GM18870 (cell line): Measurements from ENCODE around the gene ATP10B.

Source experiments
- ATAC-seq: cut with Tn5 transposase; IDR thresholded peaks from one replicate; pipeline ENCODE4 v1.9.1; 2021; ENCODE audit warnings: moderate library complexity; ENCODE audit not compliant: unreplicated experiment

ATP10B gene

GRCh38 chr5:160565376-160565775, 286.6 kb downstream of the ATP10B start:
- ATAC-seq = no peak

GRCh38 chr5:160556846-160557245, 295.2 kb downstream of the ATP10B start:
- ATAC-seq = no peak

- ATAC-seq = no peak
Observed at GRCh38 chr5:160555971-160556631, 295.9 kb downstream of the ATP10B start.

- no peak for ATAC-seq
Observed at GRCh38 chr5:160555581-160555970, 296.4 kb downstream of the ATP10B start.

- ATAC-seq = no peak
Observed at GRCh38 chr5:160550075-160550474, 301.9 kb downstream of the ATP10B start.

GRCh38 chr5:160548949-160549645, 302.9 kb downstream of the ATP10B start:
- ATAC-seq = no peak

GRCh38 chr5:160547872-160548271, 304.1 kb downstream of the ATP10B start:
- no peak for ATAC-seq

DNA sequence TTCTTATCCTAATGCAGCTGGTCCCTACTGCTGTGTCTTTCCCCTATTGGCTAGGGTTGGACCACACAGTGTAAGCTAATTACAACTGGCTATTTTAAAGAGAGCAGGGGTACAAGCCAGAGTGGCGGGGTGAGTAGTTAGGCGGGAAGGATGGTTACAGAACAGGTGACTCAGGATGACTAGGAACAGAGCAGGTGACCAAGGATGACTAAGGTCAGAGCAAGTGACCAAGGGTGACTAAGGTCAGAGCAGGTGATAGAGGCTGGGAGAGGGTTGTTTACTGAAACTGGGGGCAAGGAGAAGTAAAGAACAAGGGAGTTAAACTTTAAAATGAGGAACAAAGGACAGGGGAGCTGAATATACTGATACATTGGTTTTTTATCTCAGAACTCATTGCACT, 304.9 kb downstream of the ATP10B start:
- ATAC-seq = no peak

GRCh38 chr5:160545832-160546231, 306.2 kb downstream of the ATP10B start:
- peak; percentile 66 for ATAC-seq

GRCh38 chr5:160543395-160543794, 308.6 kb downstream of the ATP10B start:
- ATAC-seq = no peak

DNA sequence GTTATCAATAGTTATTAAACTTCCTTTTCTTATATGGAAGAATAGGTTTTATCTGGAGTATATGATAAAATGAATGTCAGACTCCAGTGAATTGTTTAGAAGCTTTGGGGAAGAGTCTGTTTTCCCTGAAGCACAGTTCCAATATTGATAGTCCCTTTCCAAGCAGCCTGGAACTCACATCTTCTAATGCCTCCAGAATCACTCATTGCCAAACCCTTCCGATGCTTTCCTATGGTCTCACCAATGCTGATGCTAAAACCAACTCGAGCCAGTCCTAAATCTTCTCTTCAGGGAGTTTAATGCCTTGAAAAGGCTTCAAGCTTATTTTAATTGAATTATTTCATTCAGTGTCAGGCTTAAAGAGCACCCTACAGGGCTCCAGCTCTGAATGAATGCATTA, 309.2 kb downstream of the ATP10B start:
- ATAC-seq = no peak

DNA sequence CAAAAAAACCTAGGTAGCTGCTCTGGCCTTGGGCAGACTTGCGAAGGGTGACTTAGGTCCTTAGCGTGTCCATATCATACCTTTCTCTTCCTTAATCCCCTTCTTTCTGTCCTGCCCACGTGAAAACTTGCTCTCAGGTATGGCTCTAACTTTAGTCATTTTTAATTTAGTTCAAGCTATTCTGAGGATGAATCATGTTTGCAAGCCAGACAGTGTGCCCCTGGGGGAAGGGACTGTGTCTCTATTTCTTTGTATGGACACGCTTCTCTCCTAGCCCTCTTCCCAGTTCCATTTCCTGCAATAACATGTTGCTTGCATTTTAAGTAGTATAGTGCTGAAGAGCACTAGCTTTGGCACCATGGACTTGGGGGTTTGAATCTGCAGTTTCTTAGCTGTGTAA, 309.7 kb downstream of the ATP10B start:
- no peak for ATAC-seq

DNA sequence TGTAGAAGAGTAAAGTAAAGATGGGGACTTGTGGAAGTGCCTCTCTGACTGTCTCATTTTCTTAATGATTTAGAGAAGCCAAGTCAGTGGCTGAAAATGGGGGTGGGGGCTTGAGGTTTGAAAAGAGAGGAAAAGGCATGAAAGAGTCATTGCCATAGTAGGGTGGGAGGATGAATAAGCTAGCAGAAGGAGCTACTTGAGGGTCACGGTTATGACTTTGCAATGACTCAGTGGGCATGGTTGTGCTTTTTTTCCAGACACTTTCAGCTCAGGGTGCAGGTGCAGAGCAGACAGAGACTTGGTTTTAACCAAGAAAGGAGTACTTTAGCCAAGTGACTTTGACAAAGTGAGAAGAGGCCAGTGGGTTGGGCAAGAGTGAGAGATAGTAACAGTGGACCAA, 312.6 kb downstream of the ATP10B start:
- peak; percentile 74 for ATAC-seq

GRCh38 chr5:160537940-160538339, 314.1 kb downstream of the ATP10B start:
- peak; percentile 40 for ATAC-seq

- no peak for ATAC-seq
Observed at GRCh38 chr5:160537116-160537515, 314.9 kb downstream of the ATP10B start.

- no peak for ATAC-seq
Observed at GRCh38 chr5:160534914-160535313, 317.1 kb downstream of the ATP10B start.

GRCh38 chr5:160534125-160534524, 317.9 kb downstream of the ATP10B start:
- no peak for ATAC-seq

GRCh38 chr5:160525471-160526261, 326.3 kb downstream of the ATP10B start:
- no peak for ATAC-seq

- no peak for ATAC-seq
Observed at GRCh38 chr5:160524827-160525226, 327.2 kb downstream of the ATP10B start.

DNA sequence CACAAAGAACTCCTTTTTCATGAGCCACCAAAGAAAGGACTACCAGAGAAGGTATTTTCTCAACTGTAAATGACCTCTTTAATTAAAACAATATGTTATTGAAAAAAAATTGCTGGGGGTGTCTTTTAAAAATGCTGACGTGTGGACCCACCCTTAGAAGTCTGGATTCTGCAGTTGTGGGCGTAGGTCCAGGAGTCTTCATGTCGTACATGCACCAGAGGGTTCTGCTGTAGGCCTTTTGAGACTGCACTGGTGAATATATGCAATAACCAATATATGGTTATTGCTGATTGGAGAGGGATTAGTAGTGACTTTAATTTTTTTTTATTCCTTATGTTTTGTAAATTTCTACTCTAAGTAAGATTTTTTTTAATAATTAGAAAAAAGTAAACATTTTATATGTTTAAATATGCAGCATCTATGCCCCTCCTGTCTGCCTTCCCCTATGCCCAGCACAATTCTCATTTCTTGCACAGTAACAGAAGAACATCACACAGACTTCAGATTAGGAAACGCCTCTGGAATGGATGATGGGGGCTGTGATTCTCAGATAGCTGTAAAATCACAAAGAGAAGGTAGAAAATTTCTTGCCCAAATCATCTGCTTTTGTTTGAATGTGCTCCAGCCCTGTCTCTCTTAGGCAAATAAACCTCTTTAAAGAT, 328.4 kb downstream of the ATP10B start:
- no peak for ATAC-seq

DNA sequence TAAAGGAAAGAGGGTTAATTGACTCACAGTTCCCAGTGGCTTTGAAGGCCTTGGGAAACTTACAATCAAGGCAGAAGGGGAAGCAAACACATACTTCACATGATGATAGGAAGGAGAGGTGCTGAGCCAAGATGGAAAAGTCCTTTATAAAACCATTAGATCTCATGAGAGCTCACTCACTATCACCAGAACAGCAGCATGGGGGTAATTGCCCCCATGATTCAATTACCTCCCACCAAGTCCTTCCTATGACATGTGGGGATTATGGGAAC, 330.7 kb downstream of the ATP10B start:
- ATAC-seq = no peak
